Hepatocyte (in vitro differentiated cells): ENCODE data around the gene PRR36.

Experiments
- EZH2 ChIP-seq: fragments of 200-600 bp; sonication (generic); IDR thresholded peaks from 2 replicates; pipeline ENCODE4 v1.6.1; 2016; ENCODE audit warnings: antibody characterized with exemption, mild to moderate bottlenecking, borderline replicate concordance
- EZH2phosphoT487 ChIP-seq: fragments of 200-600 bp; sonication (generic); IDR thresholded peaks from one replicate; pipeline ENCODE4 v1.6.1; 2018; ENCODE audit warnings: antibody characterized with exemption, mild to moderate bottlenecking, low read depth, moderate library complexity; ENCODE audit not compliant: unreplicated experiment, severe bottlenecking
- TF ChIP-seq, protein P1 (sequence below): fragments of 200-600 bp; sonication (generic); IDR thresholded peaks from 2 replicates; pipeline ENCODE4 v1.5.1; 2016; ENCODE audit warnings: antibody characterized with exemption, mild to moderate bottlenecking; ENCODE audit not compliant: poor library complexity

GRCh38 chr19:7901337-7901736, 27.1 kb upstream of the PRR36 start:
- TF ChIP-seq, protein P1, sequence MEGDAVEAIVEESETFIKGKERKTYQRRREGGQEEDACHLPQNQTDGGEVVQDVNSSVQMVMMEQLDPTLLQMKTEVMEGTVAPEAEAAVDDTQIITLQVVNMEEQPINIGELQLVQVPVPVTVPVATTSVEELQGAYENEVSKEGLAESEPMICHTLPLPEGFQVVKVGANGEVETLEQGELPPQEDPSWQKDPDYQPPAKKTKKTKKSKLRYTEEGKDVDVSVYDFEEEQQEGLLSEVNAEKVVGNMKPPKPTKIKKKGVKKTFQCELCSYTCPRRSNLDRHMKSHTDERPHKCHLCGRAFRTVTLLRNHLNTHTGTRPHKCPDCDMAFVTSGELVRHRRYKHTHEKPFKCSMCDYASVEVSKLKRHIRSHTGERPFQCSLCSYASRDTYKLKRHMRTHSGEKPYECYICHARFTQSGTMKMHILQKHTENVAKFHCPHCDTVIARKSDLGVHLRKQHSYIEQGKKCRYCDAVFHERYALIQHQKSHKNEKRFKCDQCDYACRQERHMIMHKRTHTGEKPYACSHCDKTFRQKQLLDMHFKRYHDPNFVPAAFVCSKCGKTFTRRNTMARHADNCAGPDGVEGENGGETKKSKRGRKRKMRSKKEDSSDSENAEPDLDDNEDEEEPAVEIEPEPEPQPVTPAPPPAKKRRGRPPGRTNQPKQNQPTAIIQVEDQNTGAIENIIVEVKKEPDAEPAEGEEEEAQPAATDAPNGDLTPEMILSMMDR = no peak
- no peak for TF ChIP-seq EZH2phosphoT487
- TF ChIP-seq EZH2 = no peak
